C4-2B (cell line): ENCODE measurements around the gene GPR25.

ENCODE experiments used
- ZFX ChIP-seq: fragments of 450-650 bp; IDR thresholded peaks from 2 replicates; pipeline ENCODE4 v1.6.1; 2017
- TF ChIP-seq, protein P1 (sequence below): fragments of 450-650 bp; conservative IDR thresholded peaks from 2 replicates; pipeline ENCODE4 v1.5.1; 2017; ENCODE audit warnings: mild to moderate bottlenecking

DNA sequence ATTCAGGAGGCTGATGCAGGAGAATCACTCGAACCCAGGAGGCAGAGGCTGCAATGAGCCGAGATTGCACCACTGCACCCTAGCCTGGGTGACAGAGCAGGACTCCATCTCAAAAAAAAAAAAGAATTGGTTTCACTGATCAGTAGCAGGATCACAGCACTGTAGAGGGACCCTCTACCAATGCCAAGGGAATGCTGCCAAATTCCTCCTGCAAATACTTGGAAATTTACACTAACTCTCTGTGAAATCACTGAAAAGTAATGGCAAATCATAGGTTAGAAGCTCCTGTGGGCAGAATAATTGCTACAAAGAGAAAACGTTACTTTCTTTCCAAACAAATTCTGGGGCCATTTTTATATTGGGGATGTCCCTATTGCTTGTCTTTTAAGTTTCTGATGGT is 6.7 kb upstream of the GPR25 start:
- TF ChIP-seq, protein P1, sequence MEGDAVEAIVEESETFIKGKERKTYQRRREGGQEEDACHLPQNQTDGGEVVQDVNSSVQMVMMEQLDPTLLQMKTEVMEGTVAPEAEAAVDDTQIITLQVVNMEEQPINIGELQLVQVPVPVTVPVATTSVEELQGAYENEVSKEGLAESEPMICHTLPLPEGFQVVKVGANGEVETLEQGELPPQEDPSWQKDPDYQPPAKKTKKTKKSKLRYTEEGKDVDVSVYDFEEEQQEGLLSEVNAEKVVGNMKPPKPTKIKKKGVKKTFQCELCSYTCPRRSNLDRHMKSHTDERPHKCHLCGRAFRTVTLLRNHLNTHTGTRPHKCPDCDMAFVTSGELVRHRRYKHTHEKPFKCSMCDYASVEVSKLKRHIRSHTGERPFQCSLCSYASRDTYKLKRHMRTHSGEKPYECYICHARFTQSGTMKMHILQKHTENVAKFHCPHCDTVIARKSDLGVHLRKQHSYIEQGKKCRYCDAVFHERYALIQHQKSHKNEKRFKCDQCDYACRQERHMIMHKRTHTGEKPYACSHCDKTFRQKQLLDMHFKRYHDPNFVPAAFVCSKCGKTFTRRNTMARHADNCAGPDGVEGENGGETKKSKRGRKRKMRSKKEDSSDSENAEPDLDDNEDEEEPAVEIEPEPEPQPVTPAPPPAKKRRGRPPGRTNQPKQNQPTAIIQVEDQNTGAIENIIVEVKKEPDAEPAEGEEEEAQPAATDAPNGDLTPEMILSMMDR, result no peak
- TF ChIP-seq ZFX, result no peak
